Panc1 (cell line): ENCODE measurements around the gene ASPSCR1. TPM values are rescaled to one million over a fixed set of nuclear protein-coding genes. Genes with fewer than 3 reads are reported as not detected.

Experiments used
- ATAC-seq: fragments of 200-7000 bp; cut with Tn5 transposase; 2 replicates; pipeline ENCODE4 v1.9.1; 2020; ENCODE audit warnings: mild to moderate bottlenecking, moderate library complexity
- BruUV-seq: library from RNA; stranded (reverse); fragments of 400-500 nt; replicated peaks from 2 replicates; lab custom pipeline; 2021; lab: Mats Ljungman, UMichigan
- CTCF ChIA-PET: fragments of 300-600 bp; sonication (Branson Sonifier 250); formaldehyde crosslinking; loops from one replicate; lab custom pipeline; 2022; ENCODE audit warnings: antibody characterized with exemption; lab: Charles Lee
- POLR2A ChIA-PET: fragments of 300-600 bp; sonication (Branson Sonifier 250); formaldehyde crosslinking; loops from one replicate; lab custom pipeline; 2022; ENCODE audit warnings: antibody characterized with exemption; lab: Charles Lee
- DNase-seq: peaks from one replicate; pipeline ENCODE4 v3.0.0-alpha.2; 2010; ENCODE audit warnings: low read depth, low spot score
- H3K27ac ChIP-seq: 2 replicates; pipeline ENCODE4 v1.5.1; 2011; ENCODE audit warnings: mild to moderate bottlenecking, low read length, inconsistent platforms
- H3K27me3 ChIP-seq: fragments of 200-500 bp; sonication (Bioruptor generic); 2 replicates; pipeline ENCODE4 v1.6.0; 2014; ENCODE audit warnings: low read length, inconsistent platforms; ENCODE audit not compliant: control insufficient read depth, insufficient read depth
- H3K36me3 ChIP-seq: fragments of 200-500 bp; sonication (Bioruptor generic); 2 replicates; pipeline ENCODE4 v1.5.1; 2014; ENCODE audit warnings: inconsistent platforms, mild to moderate bottlenecking, low read length, moderate library complexity; ENCODE audit not compliant: control insufficient read depth, insufficient read depth
- H3K4me1 ChIP-seq: 2 replicates; pipeline ENCODE4 v1.5.1; 2011; ENCODE audit warnings: inconsistent platforms, mild to moderate bottlenecking, low read length, moderate library complexity; ENCODE audit not compliant: control insufficient read depth, insufficient read depth
- H3K4me3 ChIP-seq, 2 experiments: 2 replicates each; pipeline ENCODE4 v1.5.1; 2011 to 2012; ENCODE audit warnings: low read depth in 2 of 2, low read length in 2 of 2, mild to moderate bottlenecking in 2 of 2, inconsistent platforms in 1 of 2, moderate library complexity in 1 of 2
- H3K9me3 ChIP-seq: fragments of 200-500 bp; sonication (Bioruptor generic); 2 replicates; pipeline ENCODE4 v1.5.1; 2014; ENCODE audit warnings: low read depth, mild to moderate bottlenecking, inconsistent platforms, low read length, moderate library complexity; ENCODE audit not compliant: control insufficient read depth, insufficient read depth
- CTCF ChIP-seq: fragments of 450-650 bp; IDR thresholded peaks from 2 replicates; pipeline ENCODE4 v1.5.1; 2017; ENCODE audit warnings: mild to moderate bottlenecking
- POLR2AphosphoS5 ChIP-seq: IDR thresholded peaks from 2 replicates; pipeline ENCODE4 v1.6.1; 2012; ENCODE audit warnings: mild to moderate bottlenecking, low read depth, low read length, moderate library complexity
- REST ChIP-seq, 2 experiments: IDR thresholded peaks; 2 replicates each; pipeline ENCODE4 v1.6.1; 2011 to 2012; ENCODE audit warnings: low read depth in 2 of 2, control low read depth in 1 of 2, low read length in 1 of 2, mild to moderate bottlenecking in 1 of 2, moderate library complexity in 1 of 2; ENCODE audit not compliant: insufficient read depth in 1 of 2
- SIN3A ChIP-seq: IDR thresholded peaks from 2 replicates; pipeline ENCODE4 v1.6.1; 2012; ENCODE audit warnings: low read depth, mild to moderate bottlenecking, low read length, moderate library complexity, borderline replicate concordance; ENCODE audit not compliant: insufficient read depth
- TCF7L2 ChIP-seq: IDR thresholded peaks from 2 replicates; pipeline ENCODE4 v1.6.1; 2011; ENCODE audit warnings: mild to moderate bottlenecking, low read depth, low read length, inconsistent platforms
- in situ Hi-C: cut with HindIII; loops from 2 replicates; pipeline ENCODE4 v1.10.0; 2016; ENCODE audit warnings: low sequenced_read_pairs, low pct_unique_long_range_greater_than_20kb
- intact Hi-C: fragments of 100-400 bp; cut with micrococcal nuclease; formaldehyde crosslinking; loops from one replicate; pipeline ENCODE4 v1.10.0; 2022; ENCODE audit not compliant: unreplicated experiment
- total RNA-seq: library from RNA; stranded (reverse); gene quantifications from one replicate; pipeline ENCODE4 v1.2.1, GENCODE V29; 2021; ENCODE audit not compliant: unreplicated experiment

ASPSCR1 gene
- total RNA-seq, 1 experiment from 2014 or later, result 64.7 TPM

- no TSS peak for BruUV-seq
- intact Hi-C loops, result no loop called here
- Histone ChIP-seq H3K27me3 (no peaks in the 10 kb centered on the region; the same call in 1 of the 2 replicates), H3K4me3 (no peak overlapping the region), H3K4me1 (peaks cover 6% of the 10 kb centered on the region), H3K27ac (no peak overlapping the region), H3K9me3 (no peaks in the 10 kb centered on the region), H3K36me3 (peaks cover 5% of the 10 kb centered on the region; the same call in 1 of the 2 replicates)
- in situ Hi-C loops, result no loop called here
- TF ChIP-seq REST (IDR thresholded peaks at IDR 0.05; ENCODE audit: insufficient read depth in 1 of 2, low read depth in 2 of 2, low read length in 1 of 2) (no peak), CTCF (no peak)
- ChIA-PET POLR2A (no interaction called here), CTCF (interaction anchor here (0.5 kb wide), 1 partner anchor 12 kb away, joined by 3 read pairs; no protein-coding TSS in a partner anchor)
- DNase-seq (no peak), ATAC-seq (no peak)
Observed at GRCh38 chr17:81957691-81958432, 19.6 kb upstream of the ASPSCR1 start.

GRCh38 chr17:81958633-81959342, 18.6 kb upstream of the ASPSCR1 start:
- TF ChIP-seq POLR2AphosphoS5 (no peak), SIN3A (no peak), TCF7L2 (no peak), REST (IDR thresholded peaks at IDR 0.05; ENCODE audit: insufficient read depth in 1 of 2, low read depth in 2 of 2, low read length in 1 of 2) (no peak), CTCF (no peak)
- BruUV-seq, result no TSS peak
- H3K4me3 ChIP-seq, result peak overlapping the region in 1 of 2 experiments; percentile 48; a peak in 1 of 4 replicates
- no peak for ATAC-seq
- peaks cover 6% of the 10 kb centered on the region for H3K4me1 ChIP-seq
- H3K27me3 ChIP-seq, result no peaks in the 10 kb centered on the region; the same call in 1 of the 2 replicates
- in situ Hi-C loops (no loop called here), intact Hi-C loops (no loop called here)
- no peak for DNase-seq
- no peaks in the 10 kb centered on the region for H3K9me3 ChIP-seq
- peaks cover 5% of the 10 kb centered on the region; the same call in 1 of the 2 replicates for H3K36me3 ChIP-seq
- ChIA-PET CTCF (interaction anchor here (0.6 to 4.4 kb wide), 7 partner anchors 11 to 79 kb away, joined by 3 to 37 read pairs (median 4); partner anchors contain the start of genes CENPX, DCXR and LRRC45), POLR2A (no interaction called here)
- no peak overlapping the region for H3K27ac ChIP-seq
